Skeletal muscle satellite cell (primary cell): Measurements from ENCODE around the gene RPL32.

Experiments used
- H3K27me3 ChIP-seq: 2 replicates; pipeline ENCODE4 v1.7.0; 2013; ENCODE audit warnings: low read length; ENCODE audit not compliant: control insufficient read depth, insufficient read depth
- H3K36me3 ChIP-seq: 2 replicates; pipeline ENCODE4 v1.7.0; 2013; ENCODE audit warnings: mild to moderate bottlenecking, control low read depth, low read length; ENCODE audit not compliant: insufficient read depth
- H3K4me1 ChIP-seq: 2 replicates; pipeline ENCODE4 v1.7.0; 2013; ENCODE audit warnings: low read length; ENCODE audit not compliant: control insufficient read depth, insufficient read depth
- H3K4me2 ChIP-seq: 2 replicates; pipeline ENCODE4 v1.7.0; 2013; ENCODE audit warnings: mild to moderate bottlenecking, low read length
- H3K4me3 ChIP-seq: 2 replicates; pipeline ENCODE4 v1.7.0; 2013; ENCODE audit warnings: low read length
- H3K9ac ChIP-seq: 2 replicates; pipeline ENCODE4 v1.7.0; 2013; ENCODE audit warnings: mild to moderate bottlenecking, low read depth, low read length, moderate library complexity
- H3K9me3 ChIP-seq: replicated peaks from 2 replicates; pipeline ENCODE4 v1.7.0; 2013; ENCODE audit warnings: mild to moderate bottlenecking, control low read depth, low read length

The RPL32 gene

GRCh38 chr3:12838179-12838965 lies 3.0 kb downstream of the RPL32 start:
- no peaks in the 10 kb centered on the region for H3K9me3 ChIP-seq
- no peaks in the 10 kb centered on the region for H3K27me3 ChIP-seq
- no peak overlapping the region for H3K9ac ChIP-seq
- H3K4me2 ChIP-seq: peak overlapping the region; percentile 96
- H3K4me3 ChIP-seq: peak overlapping the region; percentile 22
- peaks cover 75% of the 10 kb centered on the region for H3K36me3 ChIP-seq
- H3K4me1 ChIP-seq: peaks cover 33% of the 10 kb centered on the region

- H3K4me1 ChIP-seq: peaks cover 33% of the 10 kb centered on the region
- H3K4me3 ChIP-seq: peak overlapping the region; percentile 35
- H3K9me3 ChIP-seq: no peaks in the 10 kb centered on the region
- H3K36me3 ChIP-seq: peaks cover 85% of the 10 kb centered on the region
- H3K9ac ChIP-seq: no peak overlapping the region
- H3K4me2 ChIP-seq: peak overlapping the region; percentile 96
- no peaks in the 10 kb centered on the region for H3K27me3 ChIP-seq
Measured at GRCh38 chr3:12837295-12837986, 3.9 kb downstream of the RPL32 start.

- H3K27me3 ChIP-seq: no peaks in the 10 kb centered on the region
- peaks cover 33% of the 10 kb centered on the region for H3K4me1 ChIP-seq
- no peak overlapping the region for H3K9ac ChIP-seq
- no peak overlapping the region for H3K4me2 ChIP-seq
- no peaks in the 10 kb centered on the region for H3K9me3 ChIP-seq
- no peak overlapping the region for H3K4me3 ChIP-seq
- H3K36me3 ChIP-seq: peaks cover 91% of the 10 kb centered on the region
Measured at GRCh38 chr3:12835052-12835665, 6.2 kb downstream of the RPL32 start.

GRCh38 chr3:12833222-12834161 lies 7.9 kb downstream of the RPL32 start:
- no peaks in the 10 kb centered on the region for H3K9me3 ChIP-seq
- no peak overlapping the region for H3K9ac ChIP-seq
- no peaks in the 10 kb centered on the region for H3K27me3 ChIP-seq
- no peak overlapping the region for H3K4me2 ChIP-seq
- no peak overlapping the region for H3K4me3 ChIP-seq
- H3K4me1 ChIP-seq: peaks cover 20% of the 10 kb centered on the region
- peaks cover 75% of the 10 kb centered on the region for H3K36me3 ChIP-seq

GRCh38 chr3:12832350-12833221 lies 8.8 kb downstream of the RPL32 start:
- Histone ChIP-seq H3K36me3 (peaks cover 66% of the 10 kb centered on the region), H3K27me3 (no peaks in the 10 kb centered on the region), H3K9me3 (no peaks in the 10 kb centered on the region), H3K4me1 (peaks cover 11% of the 10 kb centered on the region), H3K4me3 (no peak overlapping the region), H3K4me2 (no peak overlapping the region), H3K9ac (no peak overlapping the region)

GRCh38 chr3:12831301-12831866 lies 10.0 kb downstream of the RPL32 start:
- Histone ChIP-seq H3K4me3 (no peak overlapping the region), H3K9me3 (no peaks in the 10 kb centered on the region), H3K36me3 (peaks cover 54% of the 10 kb centered on the region), H3K9ac (no peak overlapping the region), H3K4me2 (no peak overlapping the region), H3K4me1 (peaks cover 3% of the 10 kb centered on the region), H3K27me3 (no peaks in the 10 kb centered on the region)

- Histone ChIP-seq H3K36me3 (peaks cover 48% of the 10 kb centered on the region), H3K4me2 (no peak overlapping the region), H3K4me1 (peaks cover 3% of the 10 kb centered on the region), H3K9me3 (no peaks in the 10 kb centered on the region), H3K27me3 (no peaks in the 10 kb centered on the region), H3K4me3 (no peak overlapping the region), H3K9ac (no peak overlapping the region)
Measured at GRCh38 chr3:12830785-12831156, 10.6 kb downstream of the RPL32 start.

GRCh38 chr3:12829886-12830784 lies 11.2 kb downstream of the RPL32 start:
- H3K27me3 ChIP-seq: no peaks in the 10 kb centered on the region
- H3K4me3 ChIP-seq: no peak overlapping the region
- peaks cover 41% of the 10 kb centered on the region for H3K36me3 ChIP-seq
- H3K9me3 ChIP-seq: no peaks in the 10 kb centered on the region
- H3K9ac ChIP-seq: no peak overlapping the region
- H3K4me2 ChIP-seq: no peak overlapping the region
- H3K4me1 ChIP-seq: peaks cover 3% of the 10 kb centered on the region

- Histone ChIP-seq H3K36me3 (peaks cover 34% of the 10 kb centered on the region), H3K9me3 (no peaks in the 10 kb centered on the region), H3K4me3 (no peak overlapping the region), H3K27me3 (no peaks in the 10 kb centered on the region), H3K4me2 (no peak overlapping the region), H3K4me1 (peaks cover 3% of the 10 kb centered on the region), H3K9ac (no peak overlapping the region)
Measured at GRCh38 chr3:12829404-12829803, 12.0 kb downstream of the RPL32 start.
